HepG2 (cell line): ENCODE measurements around the gene LRPAP1. TPM values are rescaled to one million over a fixed set of nuclear protein-coding genes. Genes with fewer than 3 reads are reported as not detected.
"Not testable (repeated sequence)": the region's sequence is repeated elsewhere in the genome, so short reads cannot be mapped to it uniquely, and the experiment has no call there.

ENCODE experiments used
- ARID5B ChIP-seq: IDR thresholded peaks from 2 replicates; pipeline ENCODE4 v1.4.0; 2020; ENCODE audit warnings: mild to moderate bottlenecking, missing genetic modification reagents
- GABPA ChIP-seq, 2 experiments: IDR thresholded peaks; 2 replicates each; pipeline ENCODE4 v1.6.1; 2011 to 2016; ENCODE audit warnings: low read depth in 2 of 2, low read length in 1 of 2, missing biosample characterization in 1 of 2, missing genetic modification characterization in 1 of 2
- GABPB1 ChIP-seq: IDR thresholded peaks from 2 replicates; pipeline ENCODE4 v1.6.1; 2016; ENCODE audit warnings: mild to moderate bottlenecking, missing genetic modification reagents, moderate library complexity, missing compliant biosample characterization
- HDAC2 ChIP-seq: sonication (generic); formaldehyde crosslinking; IDR thresholded peaks from 2 replicates; pipeline ENCODE4 v1.4.0; 2020; ENCODE audit warnings: missing genetic modification reagents
- HMGXB3 ChIP-seq: sonication (generic); formaldehyde crosslinking; IDR thresholded peaks from 2 replicates; pipeline ENCODE4 v1.4.0; 2020; ENCODE audit warnings: missing genetic modification reagents, borderline replicate concordance
- HOXD1 ChIP-seq: sonication (generic); formaldehyde crosslinking; IDR thresholded peaks from 2 replicates; pipeline ENCODE4 v1.5.0; 2020; ENCODE audit warnings: missing genetic modification reagents
- MEIS2 ChIP-seq: sonication (generic); formaldehyde crosslinking; IDR thresholded peaks from 2 replicates; pipeline ENCODE4 v1.9.0; 2021; ENCODE audit warnings: mild to moderate bottlenecking, missing genetic modification reagents
- MIER2 ChIP-seq: IDR thresholded peaks from 2 replicates; pipeline ENCODE4 v1.6.1; 2016; ENCODE audit warnings: missing biosample characterization, missing genetic modification reagents
- PHF21A ChIP-seq: sonication (generic); formaldehyde crosslinking; IDR thresholded peaks from 2 replicates; pipeline ENCODE4 v1.5.0; 2020; ENCODE audit warnings: mild to moderate bottlenecking, missing genetic modification reagents
- PRDM10 ChIP-seq: sonication (generic); formaldehyde crosslinking; IDR thresholded peaks from 2 replicates; pipeline ENCODE4 v1.4.0; 2020; ENCODE audit warnings: low read depth, missing genetic modification reagents
- SALL2 ChIP-seq: sonication (generic); formaldehyde crosslinking; IDR thresholded peaks from 2 replicates; pipeline ENCODE4 v1.8.1; 2023; ENCODE audit warnings: mild to moderate bottlenecking, missing genetic modification reagents, inconsistent platforms
- ZFP90 ChIP-seq: sonication (generic); formaldehyde crosslinking; IDR thresholded peaks from 2 replicates; pipeline ENCODE4 v1.8.0; 2022; ENCODE audit warnings: missing genetic modification reagents, mild to moderate bottlenecking, inconsistent platforms, borderline replicate concordance
- ZNF768 ChIP-seq: sonication (generic); formaldehyde crosslinking; IDR thresholded peaks from 2 replicates; pipeline ENCODE4 v1.4.0; 2020; ENCODE audit warnings: missing genetic modification reagents
- polyA plus RNA-seq, 8 experiments: library from polyadenylated mRNA; depleted of rRNA in 3 of 8; stranded (reverse) in 7 of 8; unstranded in 1 of 8; fragments of >200 nt; fragmentation: Illumina TruSeq in 4 of 8; extraction: Trizol in 4 of 8; gene quantifications; 2 replicates each; pipeline versions ENCODE4 v1.2.1 to v1.2.3, GENCODE V29; 2011 to 2016; ENCODE audit warnings: low read depth in 4 of 8, missing spikeins in 1 of 8, mixed read lengths in 1 of 8; ENCODE audit not compliant: insufficient read depth in 1 of 8
- total RNA-seq, 5 experiments: library from RNA; depleted of rRNA; stranded (reverse); fragments of >200 nt; fragmentation: Illumina TruSeq; extraction: Trizol; gene quantifications; 2 replicates each; pipeline ENCODE4 v1.2.3, GENCODE V29; 2016; ENCODE audit warnings: low read depth in 1 of 5
- TF ChIP-seq, protein P1 (sequence below): sonication (generic); formaldehyde crosslinking; IDR thresholded peaks from 2 replicates; pipeline ENCODE4 v1.8.0; 2022; ENCODE audit warnings: missing genetic modification reagents, mild to moderate bottlenecking, inconsistent platforms, borderline replicate concordance

LRPAP1 gene
- total and polyA plus RNA-seq, 2 of the 13 experiments (the other 11 are each of a cell fraction or from before 2014, with no cell fraction given): 153 to 191 TPM

DNA sequence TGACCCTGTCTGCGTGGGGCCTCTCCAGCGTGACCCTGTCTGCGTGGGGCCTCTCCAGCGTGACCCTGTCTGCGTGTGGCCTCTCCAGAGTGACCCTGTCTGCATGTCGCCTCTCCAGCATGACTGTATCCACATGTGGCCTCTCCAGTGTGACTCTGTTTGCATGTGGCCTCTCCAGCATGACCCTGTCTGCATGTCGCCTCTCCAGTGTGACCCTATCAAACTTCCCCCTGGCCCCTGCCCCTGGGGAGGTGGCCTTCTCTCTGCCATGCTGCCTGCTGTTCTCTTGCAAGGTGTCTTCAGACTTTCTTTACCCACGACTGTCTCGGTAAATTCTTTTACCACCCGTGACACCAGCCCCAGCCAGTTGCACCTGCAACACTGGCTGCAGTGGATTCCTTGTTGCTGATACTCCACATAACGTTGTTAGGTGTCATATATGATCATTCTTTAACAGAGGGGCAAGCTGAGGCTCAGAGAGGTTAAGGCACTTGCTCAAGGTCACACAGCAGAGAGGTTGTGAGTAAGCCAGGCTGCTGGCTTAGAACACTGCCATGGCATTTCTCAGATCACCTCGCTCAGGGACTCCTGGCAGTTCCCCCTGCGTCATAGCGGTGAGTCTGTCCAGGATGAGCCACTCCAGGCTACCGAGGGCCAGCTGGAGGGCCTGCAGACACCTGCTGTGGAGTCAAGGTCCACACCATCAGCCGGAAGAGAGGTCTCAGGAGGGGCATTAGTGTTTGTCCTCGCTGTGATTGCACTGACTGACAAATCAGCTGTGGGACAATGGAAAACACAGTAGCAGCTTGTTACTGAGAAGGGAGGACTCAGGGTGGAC lies 25.7 kb upstream of the LRPAP1 start (continued):
- peak; percentile 66; the same call in 1 of the 2 replicates for TF ChIP-seq ZFP90 (CRISPR knock-in tag)
- peak; percentile 62 for TF ChIP-seq GABPB1
- peak; percentile 24; the same call in 1 of the 2 replicates for TF ChIP-seq HMGXB3 (CRISPR knock-in tag)
- peak; percentile 76 for TF ChIP-seq ARID5B (CRISPR knock-in tag)
- TF ChIP-seq GABPA (IDR thresholded peaks at IDR 0.05; ENCODE audit: low read depth, low read length): not testable (repeated sequence)
- TF ChIP-seq GABPA (CRISPR knock-in tag; IDR thresholded peaks at IDR 0.05; ENCODE audit: low read depth): peak; percentile 26; the same call in 1 of the 2 replicates
- peak; percentile 85 for TF ChIP-seq HDAC2 (CRISPR knock-in tag)
- TF ChIP-seq MEIS2: peak; percentile 70; the same call in 1 of the 2 replicates
- peak; percentile 12; the same call in 1 of the 2 replicates for TF ChIP-seq MIER2 (CRISPR knock-in tag)
- TF ChIP-seq HOXD1 (CRISPR knock-in tag): 0 out of 2 replicates have a peak, but pooled peaks have one; percentile 30
- 0 out of 2 replicates have a peak, but pooled peaks have one; percentile 52 for TF ChIP-seq SALL2
- TF ChIP-seq PRDM10 (CRISPR knock-in tag): peak; percentile 72; the same call in 1 of the 2 replicates
- peak; percentile 99 for TF ChIP-seq ZNF768
- peak; percentile 69 for TF ChIP-seq PHF21A (CRISPR knock-in tag)
- TF ChIP-seq, protein P1, sequence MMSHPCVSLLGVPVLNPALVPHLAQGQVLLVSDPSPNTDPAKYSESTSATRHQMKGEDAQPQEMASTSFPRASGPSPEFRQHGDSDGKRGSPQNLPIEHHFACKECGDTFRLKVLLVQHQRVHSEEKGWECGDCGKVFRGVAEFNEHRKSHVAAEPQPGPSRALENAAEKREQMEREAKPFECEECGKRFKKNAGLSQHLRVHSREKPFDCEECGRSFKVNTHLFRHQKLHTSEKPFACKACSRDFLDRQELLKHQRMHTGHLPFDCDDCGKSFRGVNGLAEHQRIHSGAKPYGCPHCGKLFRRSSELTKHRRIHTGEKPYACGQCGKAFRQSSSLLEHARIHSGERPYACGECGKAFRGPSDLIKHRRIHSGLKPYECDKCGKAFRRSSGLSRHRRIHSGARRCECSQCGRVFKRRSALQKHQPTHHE (CRISPR knock-in tag): 0 out of 2 replicates have a peak, but pooled peaks have one; percentile 42
